ENCODE results near the gene ZNF48. TPM values are rescaled to one million over a fixed set of nuclear protein-coding genes. Genes with fewer than 3 reads are reported as not detected.

The ZNF48 gene
- total and polyA plus RNA-seq, 10 donors: 2.7 to 10.4 (median 8.4) TPM

- Histone ChIP-seq H3K27me3 (replicated peaks in 1 of 7) (no peaks in the 10 kb centered on the region), H3K9me3 (no peaks in the 10 kb centered on the region), H3K27ac (no peak overlapping the region), H3K4me1 (peaks cover 10 to 76% (median 52%) of the 10 kb centered on the region in 6 donors), H3K4me3 (peak overlapping the region in 1 of 8 donors; percentile 6), H3K36me3 (peaks cover 0 to 20% (median 13%) of the 10 kb centered on the region in 6 donors)
- no peak for DNase-seq
- TF ChIP-seq, protein P1, sequence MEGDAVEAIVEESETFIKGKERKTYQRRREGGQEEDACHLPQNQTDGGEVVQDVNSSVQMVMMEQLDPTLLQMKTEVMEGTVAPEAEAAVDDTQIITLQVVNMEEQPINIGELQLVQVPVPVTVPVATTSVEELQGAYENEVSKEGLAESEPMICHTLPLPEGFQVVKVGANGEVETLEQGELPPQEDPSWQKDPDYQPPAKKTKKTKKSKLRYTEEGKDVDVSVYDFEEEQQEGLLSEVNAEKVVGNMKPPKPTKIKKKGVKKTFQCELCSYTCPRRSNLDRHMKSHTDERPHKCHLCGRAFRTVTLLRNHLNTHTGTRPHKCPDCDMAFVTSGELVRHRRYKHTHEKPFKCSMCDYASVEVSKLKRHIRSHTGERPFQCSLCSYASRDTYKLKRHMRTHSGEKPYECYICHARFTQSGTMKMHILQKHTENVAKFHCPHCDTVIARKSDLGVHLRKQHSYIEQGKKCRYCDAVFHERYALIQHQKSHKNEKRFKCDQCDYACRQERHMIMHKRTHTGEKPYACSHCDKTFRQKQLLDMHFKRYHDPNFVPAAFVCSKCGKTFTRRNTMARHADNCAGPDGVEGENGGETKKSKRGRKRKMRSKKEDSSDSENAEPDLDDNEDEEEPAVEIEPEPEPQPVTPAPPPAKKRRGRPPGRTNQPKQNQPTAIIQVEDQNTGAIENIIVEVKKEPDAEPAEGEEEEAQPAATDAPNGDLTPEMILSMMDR (IDR thresholded peaks at IDR 0.05 in 8 of 11, conservative IDR thresholded peaks at IDR 0.05 in 3 of 11): no peak
- TF ChIP-seq POLR2A (IDR thresholded peaks at IDR 0.05): no peak
- TF ChIP-seq POLR2AphosphoS5 (IDR thresholded peaks at IDR 0.05): no peak
- 41 to 59% (median 54%) methylated on average over 4 of the region's 4 CpGs for WGBS, 5 donors
- intact Hi-C loops (cut with DNase I; ENCODE audit: low total_unique reads): no loop called here
Measured at GRCh38 chr16:30397056-30397455, 1.8 kb downstream of the ZNF48 start.

DNA sequence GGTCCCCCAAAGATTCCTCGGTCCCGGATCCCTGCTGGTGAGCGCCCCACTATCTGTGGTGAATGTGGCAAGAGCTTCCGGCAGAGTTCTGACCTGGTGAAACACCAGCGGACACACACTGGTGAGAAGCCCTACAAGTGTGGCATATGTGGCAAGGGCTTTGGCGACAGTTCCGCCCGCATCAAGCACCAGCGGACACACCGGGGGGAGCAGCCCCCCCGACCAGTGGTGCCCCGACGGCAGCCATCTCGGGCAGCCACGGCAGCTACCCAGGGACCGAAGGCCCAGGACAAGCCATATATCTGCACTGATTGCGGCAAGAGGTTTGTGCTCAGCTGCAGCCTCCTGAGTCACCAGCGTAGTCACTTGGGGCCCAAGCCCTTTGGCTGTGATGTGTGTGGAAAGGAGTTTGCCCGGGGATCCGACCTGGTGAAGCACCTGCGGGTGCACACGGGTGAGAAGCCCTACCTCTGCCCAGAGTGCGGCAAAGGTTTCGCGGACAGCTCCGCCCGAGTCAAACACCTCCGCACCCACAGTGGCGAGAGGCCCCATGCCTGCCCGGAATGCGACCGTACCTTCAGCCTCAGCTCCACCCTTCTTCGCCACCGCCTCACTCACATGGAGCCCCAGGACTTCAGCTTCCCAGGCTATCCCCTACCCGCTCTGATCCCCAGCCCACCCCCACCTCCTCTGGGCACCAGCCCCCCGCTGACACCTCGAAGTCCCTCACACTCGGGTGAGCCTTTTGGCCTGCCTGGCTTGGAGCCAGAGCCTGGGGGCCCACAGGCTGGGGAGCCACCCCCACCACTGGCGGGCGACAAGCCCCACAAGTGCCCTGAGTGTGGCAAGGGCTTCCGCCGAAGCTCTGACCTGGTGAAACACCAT, 2.8 kb downstream of the ZNF48 start:
- no peak for TF ChIP-seq POLR2A (IDR thresholded peaks at IDR 0.05)
- no peak for TF ChIP-seq POLR2AphosphoS5 (IDR thresholded peaks at IDR 0.05)
- TF ChIP-seq, protein P1 (IDR thresholded peaks at IDR 0.05 in 8 of 11, conservative IDR thresholded peaks at IDR 0.05 in 3 of 11): no peak
- no peak overlapping the region for H3K4me3 ChIP-seq
- DNase-seq: peak; percentile 76
- peaks cover 0 to 20% (median 13%) of the 10 kb centered on the region in 6 donors for H3K36me3 ChIP-seq
- H3K9me3 ChIP-seq: no peaks in the 10 kb centered on the region
- no peaks in the 10 kb centered on the region for H3K27me3 ChIP-seq (replicated peaks in 1 of 7)
- no peak overlapping the region for H3K27ac ChIP-seq
- WGBS, 5 donors: 88 to 94% (median 90%) methylated on average over 25 to 42 of the region's 42 CpGs
- peaks cover 10 to 80% (median 52%) of the 10 kb centered on the region in 6 donors for H3K4me1 ChIP-seq
- intact Hi-C loops (cut with DNase I; ENCODE audit: low total_unique reads): no loop called here

DNA sequence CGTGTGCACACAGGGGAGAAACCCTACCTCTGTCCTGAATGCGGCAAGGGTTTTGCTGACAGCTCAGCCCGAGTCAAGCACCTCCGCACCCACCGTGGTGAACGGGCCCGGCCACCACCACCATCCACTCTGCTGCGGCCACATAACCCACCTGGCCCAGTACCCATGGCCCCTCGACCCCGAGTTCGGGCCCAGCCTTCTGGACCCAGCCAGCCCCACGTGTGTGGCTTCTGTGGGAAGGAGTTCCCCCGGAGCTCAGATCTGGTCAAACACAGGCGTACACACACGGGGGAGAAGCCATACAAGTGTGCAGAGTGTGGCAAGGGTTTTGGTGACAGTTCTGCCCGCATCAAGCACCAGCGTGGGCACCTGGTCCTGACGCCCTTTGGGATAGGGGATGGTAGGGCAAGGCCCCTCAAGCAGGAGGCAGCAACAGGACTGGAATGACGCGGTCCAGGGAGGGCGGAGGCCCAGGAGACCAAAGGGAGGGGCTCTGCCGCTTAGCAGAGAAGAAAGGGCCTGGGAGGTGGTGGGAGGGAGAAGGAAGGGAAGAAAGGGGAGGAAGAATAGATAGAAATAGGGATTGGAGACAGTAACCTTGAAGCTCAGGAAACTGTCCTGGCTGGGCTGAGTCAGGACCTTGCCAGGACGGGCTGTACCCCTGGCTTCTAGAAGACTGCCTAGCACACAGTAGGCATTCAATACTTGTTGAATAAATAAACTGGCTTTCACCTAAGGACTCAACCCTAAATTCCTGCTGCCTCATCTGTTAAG, 3.6 kb downstream of the ZNF48 start:
- intact Hi-C loops (cut with DNase I; ENCODE audit: low total_unique reads): no loop called here
- peak overlapping the region in 1 of 8 donors; percentile 83 for H3K27ac ChIP-seq

More for the DNA sequence above, 3.6 kb downstream of the ZNF48 start:
- TF ChIP-seq, protein P1 (IDR thresholded peaks at IDR 0.05 in 8 of 11, conservative IDR thresholded peaks at IDR 0.05 in 3 of 11): no peak
- Histone ChIP-seq H3K27me3 (replicated peaks in 1 of 7) (no peaks in the 10 kb centered on the region), H3K4me1 (peaks cover 10 to 84% (median 52%) of the 10 kb centered on the region in 6 donors), H3K9me3 (no peaks in the 10 kb centered on the region), H3K36me3 (peaks cover 0 to 20% (median 13%) of the 10 kb centered on the region in 6 donors), H3K4me3 (no peak overlapping the region)
- WGBS, 5 donors: 69 to 85% (median 82%) methylated on average over 14 to 23 of the region's 23 CpGs
- no peak for DNase-seq

Data from spleen (tissue), 11 donors.